Measurements from ENCODE around the gene SMC4.

SMC4 gene

DNA sequence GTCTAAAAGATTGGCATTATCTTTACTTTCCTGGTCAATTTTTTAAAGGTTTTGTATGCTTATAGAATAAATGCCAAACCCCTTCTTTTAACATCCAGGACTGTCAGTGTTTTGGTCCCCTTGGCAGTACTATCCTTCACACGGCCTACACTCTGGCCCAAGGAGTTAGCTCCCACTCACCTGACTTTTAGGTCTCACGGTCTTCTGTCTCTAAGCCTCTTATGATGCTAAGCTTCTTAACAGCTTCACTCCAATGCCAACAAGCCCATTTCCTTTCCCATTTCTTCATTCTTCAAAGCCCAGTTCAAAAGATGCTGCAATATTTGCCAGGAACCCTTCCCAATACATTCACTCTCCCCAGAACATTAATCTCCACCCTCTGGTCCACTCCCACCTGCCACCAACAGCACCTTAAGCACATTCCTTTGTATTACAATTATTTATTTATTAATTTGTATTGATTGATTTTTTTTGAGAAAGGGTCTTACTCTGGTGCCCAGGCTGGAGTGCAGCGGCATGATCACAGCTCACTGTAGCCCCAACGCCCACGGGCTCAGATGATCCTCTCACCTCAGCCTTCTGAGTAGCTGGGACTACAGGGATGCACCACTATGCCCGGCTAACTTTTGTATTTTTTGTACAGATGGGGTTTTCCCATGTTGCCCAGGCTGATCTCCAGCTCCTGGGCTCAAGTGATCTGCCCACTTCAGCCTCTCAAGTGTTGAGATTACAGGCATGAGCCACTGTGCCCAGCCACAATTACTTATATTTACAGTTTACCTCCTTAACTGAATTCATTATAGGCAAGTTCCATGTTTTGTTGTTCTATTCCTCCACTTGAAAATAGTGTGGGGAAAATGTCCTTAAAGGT is 28.2 kb upstream of the SMC4 start:
- DNase-seq, result no peak
- H3K9me3 ChIP-seq (ENCODE audit: control extremely low read depth in 1 of 5, control insufficient read depth in 4 of 5, insufficient read depth in 2 of 5, low read depth in 1 of 5, low read length in 4 of 5), result peaks cover 0 to 4% (median 0%) of the 10 kb centered on the region in 5 experiments
- H3K27me3 ChIP-seq (replicated peaks in 2 of 5; ENCODE audit: control insufficient read depth in 4 of 5, insufficient read depth in 5 of 5, low read length in 4 of 5), result peaks cover 0 to 48% (median 14%) of the 10 kb centered on the region in 5 experiments
- no peak overlapping the region for H3K4me3 ChIP-seq (ENCODE audit: control insufficient read depth in 1 of 7, extremely low read depth in 1 of 7, insufficient read depth in 4 of 7, low read depth in 2 of 7, low read length in 6 of 7)
- peaks cover 3 to 33% (median 12%) of the 10 kb centered on the region in 4 experiments for H3K36me3 ChIP-seq (ENCODE audit: control insufficient read depth in 4 of 4, insufficient read depth in 4 of 4, low read length in 3 of 4)
- ChIA-PET POLR2A (interaction anchor here (0.6 kb wide), 1 partner anchor 18 kb away, joined by 3 read pairs; no protein-coding TSS in a partner anchor), CTCF (interaction anchor here (1.0 to 1.3 kb wide), 2 partner anchors 33 to 233 kb away, joined by 3 to 4 read pairs; no protein-coding TSS in a partner anchor)
- WGBS (ENCODE audit: insufficient coverage), result 91% methylated on average over 4 of the region's 6 CpGs
- no peak overlapping the region for H3K27ac ChIP-seq (ENCODE audit: insufficient read depth in 1 of 2, low read depth in 1 of 2, low read length in 2 of 2, poor library complexity in 1 of 2, severe bottlenecking in 2 of 2)
- peaks cover 3 to 10% (median 5%) of the 10 kb centered on the region in 4 experiments for H3K4me1 ChIP-seq (ENCODE audit: control extremely low read depth in 1 of 4, control insufficient read depth in 4 of 4, insufficient read depth in 4 of 4, low read length in 3 of 4)

DNA sequence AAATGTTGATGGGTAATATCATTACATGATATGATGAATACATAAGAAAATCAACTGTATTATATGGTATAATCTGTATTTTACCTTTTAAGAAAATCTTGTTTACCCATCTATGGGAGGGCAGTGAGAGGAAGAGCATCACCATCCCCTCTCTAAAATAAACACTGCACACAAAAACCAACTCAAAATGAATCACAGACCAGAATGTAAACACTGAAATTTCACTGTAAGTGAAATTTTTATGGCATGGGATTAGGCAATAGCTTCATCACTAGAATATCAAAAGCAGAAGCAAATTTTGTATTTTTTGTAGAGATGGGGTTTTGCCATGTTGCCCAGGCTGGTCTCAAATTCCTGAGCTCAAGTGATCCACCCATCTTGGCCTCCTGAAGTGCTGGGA is 26.7 kb upstream of the SMC4 start:
- CTCF ChIA-PET, result no interaction called here
- Histone ChIP-seq H3K27ac (ENCODE audit: insufficient read depth in 1 of 2, low read depth in 1 of 2, low read length in 2 of 2, poor library complexity in 1 of 2, severe bottlenecking in 2 of 2) (no peak overlapping the region), H3K36me3 (ENCODE audit: control insufficient read depth in 4 of 4, insufficient read depth in 4 of 4, low read length in 3 of 4) (peaks cover 3 to 42% (median 14%) of the 10 kb centered on the region in 4 experiments), H3K9me3 (ENCODE audit: control extremely low read depth in 1 of 5, control insufficient read depth in 4 of 5, insufficient read depth in 2 of 5, low read depth in 1 of 5, low read length in 4 of 5) (peaks cover 0 to 4% (median 0%) of the 10 kb centered on the region in 5 experiments), H3K27me3 (replicated peaks in 2 of 5; ENCODE audit: control insufficient read depth in 4 of 5, insufficient read depth in 5 of 5, low read length in 4 of 5) (peaks cover 0 to 40% (median 12%) of the 10 kb centered on the region in 5 experiments), H3K4me3 (ENCODE audit: control insufficient read depth in 1 of 7, extremely low read depth in 1 of 7, insufficient read depth in 4 of 7, low read depth in 2 of 7, low read length in 6 of 7) (no peak overlapping the region), H3K4me1 (ENCODE audit: control extremely low read depth in 1 of 4, control insufficient read depth in 4 of 4, insufficient read depth in 4 of 4, low read length in 3 of 4) (peaks cover 3 to 10% (median 5%) of the 10 kb centered on the region in 4 experiments)
- DNase-seq, result no peak
- POLR2A ChIA-PET, result no interaction called here

- Histone ChIP-seq H3K9me3 (ENCODE audit: control extremely low read depth in 1 of 5, control insufficient read depth in 4 of 5, insufficient read depth in 2 of 5, low read depth in 1 of 5, low read length in 4 of 5) (peaks cover 0 to 4% (median 0%) of the 10 kb centered on the region in 5 experiments), H3K36me3 (ENCODE audit: control insufficient read depth in 4 of 4, insufficient read depth in 4 of 4, low read length in 3 of 4) (peaks cover 3 to 42% (median 14%) of the 10 kb centered on the region in 4 experiments), H3K4me3 (ENCODE audit: control insufficient read depth in 1 of 7, extremely low read depth in 1 of 7, insufficient read depth in 4 of 7, low read depth in 2 of 7, low read length in 6 of 7) (no peak overlapping the region), H3K27me3 (replicated peaks in 2 of 5; ENCODE audit: control insufficient read depth in 4 of 5, insufficient read depth in 5 of 5, low read length in 4 of 5) (peaks cover 0 to 39% (median 12%) of the 10 kb centered on the region in 5 experiments), H3K27ac (ENCODE audit: insufficient read depth in 1 of 2, low read depth in 1 of 2, low read length in 2 of 2, poor library complexity in 1 of 2, severe bottlenecking in 2 of 2) (no peak overlapping the region), H3K4me1 (ENCODE audit: control extremely low read depth in 1 of 4, control insufficient read depth in 4 of 4, insufficient read depth in 4 of 4, low read length in 3 of 4) (peaks cover 0 to 5% (median under 1%) of the 10 kb centered on the region in 4 experiments)
- ChIA-PET POLR2A (no interaction called here), CTCF (no interaction called here)
- no peak for DNase-seq
- WGBS (ENCODE audit: insufficient coverage), result 100% methylated on average over 1 of the region's 2 CpGs
Observed at GRCh38 chr3:160373655-160374054, 25.8 kb upstream of the SMC4 start.

GRCh38 chr3:160374472-160374871 is 25.0 kb upstream of the SMC4 start:
- Histone ChIP-seq H3K4me1 (ENCODE audit: control extremely low read depth in 1 of 4, control insufficient read depth in 4 of 4, insufficient read depth in 4 of 4, low read length in 3 of 4) (peaks cover 0 to 5% (median 0%) of the 10 kb centered on the region in 4 experiments), H3K36me3 (ENCODE audit: control insufficient read depth in 4 of 4, insufficient read depth in 4 of 4, low read length in 3 of 4) (peaks cover 3 to 42% (median 14%) of the 10 kb centered on the region in 4 experiments), H3K27me3 (replicated peaks in 2 of 5; ENCODE audit: control insufficient read depth in 4 of 5, insufficient read depth in 5 of 5, low read length in 4 of 5) (peaks cover 0 to 39% (median 13%) of the 10 kb centered on the region in 5 experiments), H3K9me3 (ENCODE audit: control extremely low read depth in 1 of 5, control insufficient read depth in 4 of 5, insufficient read depth in 2 of 5, low read depth in 1 of 5, low read length in 4 of 5) (peaks cover 0 to 4% (median 0%) of the 10 kb centered on the region in 5 experiments), H3K27ac (ENCODE audit: insufficient read depth in 1 of 2, low read depth in 1 of 2, low read length in 2 of 2, poor library complexity in 1 of 2, severe bottlenecking in 2 of 2) (no peak overlapping the region), H3K4me3 (ENCODE audit: control insufficient read depth in 1 of 7, extremely low read depth in 1 of 7, insufficient read depth in 4 of 7, low read depth in 2 of 7, low read length in 6 of 7) (no peak overlapping the region)
- WGBS (ENCODE audit: insufficient coverage), result 100% methylated on average over 1 of the region's 2 CpGs
- POLR2A ChIA-PET, result no interaction called here
- CTCF ChIA-PET, result no interaction called here
- DNase-seq, result no peak

DNA sequence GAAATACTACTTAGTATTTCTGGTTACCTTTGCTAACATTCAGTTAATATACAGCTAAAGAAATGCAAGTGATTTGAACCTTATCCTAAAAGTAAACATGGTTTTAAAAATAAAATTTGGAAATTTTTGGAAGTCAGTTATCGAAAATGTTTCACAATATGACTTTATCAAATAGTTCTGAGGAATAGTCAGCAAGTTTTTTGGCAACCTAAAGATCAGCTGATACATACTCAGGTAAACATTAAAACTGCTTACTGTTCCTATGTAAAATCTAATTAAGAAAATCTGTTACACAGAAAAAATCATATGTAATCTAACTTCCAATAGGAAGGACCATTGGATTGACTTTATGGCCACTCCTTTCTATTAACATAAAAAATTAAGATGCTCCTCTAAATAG is 24.5 kb upstream of the SMC4 start:
- Histone ChIP-seq H3K4me1 (ENCODE audit: control extremely low read depth in 1 of 4, control insufficient read depth in 4 of 4, insufficient read depth in 4 of 4, low read length in 3 of 4) (peaks cover 0 to 3% (median 0%) of the 10 kb centered on the region in 4 experiments), H3K27ac (ENCODE audit: insufficient read depth in 1 of 2, low read depth in 1 of 2, low read length in 2 of 2, poor library complexity in 1 of 2, severe bottlenecking in 2 of 2) (no peak overlapping the region), H3K9me3 (ENCODE audit: control extremely low read depth in 1 of 5, control insufficient read depth in 4 of 5, insufficient read depth in 2 of 5, low read depth in 1 of 5, low read length in 4 of 5) (peaks cover 0 to 4% (median 0%) of the 10 kb centered on the region in 5 experiments), H3K27me3 (replicated peaks in 2 of 5; ENCODE audit: control insufficient read depth in 4 of 5, insufficient read depth in 5 of 5, low read length in 4 of 5) (peaks cover 0 to 39% (median 13%) of the 10 kb centered on the region in 5 experiments), H3K4me3 (ENCODE audit: control insufficient read depth in 1 of 7, extremely low read depth in 1 of 7, insufficient read depth in 4 of 7, low read depth in 2 of 7, low read length in 6 of 7) (no peak overlapping the region), H3K36me3 (ENCODE audit: control insufficient read depth in 4 of 4, insufficient read depth in 4 of 4, low read length in 3 of 4) (peaks cover 3 to 42% (median 14%) of the 10 kb centered on the region in 4 experiments)
- no peak for DNase-seq
- ChIA-PET CTCF (no interaction called here), POLR2A (no interaction called here)
- WGBS (ENCODE audit: insufficient coverage), result no CpG with 5 or more reads among the region's 1 CpG

- Histone ChIP-seq H3K27me3 (replicated peaks in 2 of 5; ENCODE audit: control insufficient read depth in 4 of 5, insufficient read depth in 5 of 5, low read length in 4 of 5) (peaks cover 0 to 25% (median 8%) of the 10 kb centered on the region in 5 experiments), H3K4me3 (ENCODE audit: control insufficient read depth in 1 of 7, extremely low read depth in 1 of 7, insufficient read depth in 4 of 7, low read depth in 2 of 7, low read length in 6 of 7) (no peak overlapping the region), H3K27ac (ENCODE audit: insufficient read depth in 1 of 2, low read depth in 1 of 2, low read length in 2 of 2, poor library complexity in 1 of 2, severe bottlenecking in 2 of 2) (no peak overlapping the region), H3K9me3 (ENCODE audit: control extremely low read depth in 1 of 5, control insufficient read depth in 4 of 5, insufficient read depth in 2 of 5, low read depth in 1 of 5, low read length in 4 of 5) (peaks cover 0 to 4% (median 0%) of the 10 kb centered on the region in 5 experiments), H3K4me1 (ENCODE audit: control extremely low read depth in 1 of 4, control insufficient read depth in 4 of 4, insufficient read depth in 4 of 4, low read length in 3 of 4) (no peaks in the 10 kb centered on the region), H3K36me3 (ENCODE audit: control insufficient read depth in 4 of 4, insufficient read depth in 4 of 4, low read length in 3 of 4) (peaks cover 3 to 44% (median 18%) of the 10 kb centered on the region in 4 experiments)
- no peak for DNase-seq
- CTCF ChIA-PET, result no interaction called here
- POLR2A ChIA-PET, result no interaction called here
- WGBS (ENCODE audit: insufficient coverage), result no CpG with 5 or more reads among the region's 2 CpGs
Observed at GRCh38 chr3:160376681-160377080, 22.8 kb upstream of the SMC4 start.

Data from common myeloid progenitor, CD34-positive (primary cell).